Suppressor macrophage treated with lipopolysaccharide for 4 hours (primary cell): ENCODE results near the gene C5orf15.
A peak's percentile ranks its signal among the peaks of the same experiment; 100 is the strongest.
"Not testable (repeated sequence)": the region's sequence is repeated elsewhere in the genome, so short reads cannot be mapped to it uniquely, and the experiment has no call there.

Source experiments
- DNase-seq: peaks from one replicate; pipeline ENCODE4 v3.0.0-alpha.2; 2020

Gene C5orf15

GRCh38 chr5:133993185-133993936 is 24.9 kb upstream of the C5orf15 start:
- DNase-seq: no peak

- DNase-seq: no peak
Measured at GRCh38 chr5:133992429-133993155, 24.2 kb upstream of the C5orf15 start.

GRCh38 chr5:133991171-133991910 is 22.9 kb upstream of the C5orf15 start:
- DNase-seq: no peak

- no peak for DNase-seq
Measured at GRCh38 chr5:133990396-133990795, 22.0 kb upstream of the C5orf15 start.

- DNase-seq: no peak
Measured at GRCh38 chr5:133985540-133986180, 17.2 kb upstream of the C5orf15 start.

GRCh38 chr5:133983674-133984073 is 15.2 kb upstream of the C5orf15 start:
- DNase-seq: no peak

GRCh38 chr5:133981714-133982113 is 13.3 kb upstream of the C5orf15 start:
- DNase-seq: no peak

GRCh38 chr5:133980652-133981051 is 12.2 kb upstream of the C5orf15 start:
- no peak for DNase-seq

GRCh38 chr5:133978943-133979342 is 10.5 kb upstream of the C5orf15 start:
- no peak for DNase-seq

- DNase-seq: peak; percentile 84
Measured at GRCh38 chr5:133977858-133978257, 9.4 kb upstream of the C5orf15 start.

- peak; percentile 91 for DNase-seq
Measured at GRCh38 chr5:133977161-133977787, 8.8 kb upstream of the C5orf15 start.

- DNase-seq: not testable (repeated sequence)
Measured at GRCh38 chr5:133975546-133975945, 7.1 kb upstream of the C5orf15 start.

GRCh38 chr5:133974142-133974541 is 5.7 kb upstream of the C5orf15 start:
- DNase-seq: no peak

GRCh38 chr5:133970325-133970909 is 2.0 kb upstream of the C5orf15 start:
- peak; percentile 45 for DNase-seq

GRCh38 chr5:133969654-133970324 is 1.4 kb upstream of the C5orf15 start:
- peak; percentile 18 for DNase-seq

- peak; percentile 90 for DNase-seq
Measured at GRCh38 chr5:133967698-133968203, 674 bp downstream of the C5orf15 start.

- DNase-seq: no peak
Measured at GRCh38 chr5:133967124-133967523, 1.3 kb downstream of the C5orf15 start.

- DNase-seq: no peak
Measured at GRCh38 chr5:133966090-133966489, 2.3 kb downstream of the C5orf15 start.

GRCh38 chr5:133963493-133964128 is 4.8 kb downstream of the C5orf15 start:
- no peak for DNase-seq

GRCh38 chr5:133962801-133963476 is 5.5 kb downstream of the C5orf15 start:
- DNase-seq: no peak
